Stomach (tissue), 4 donors: ENCODE measurements around the gene AQP4.

Source experiments
- CTCF ChIP-seq, 7 experiments: fragments of 450-650 bp in 4 of 7; fragments of 200-600 bp in 3 of 7; sonication (generic) in 3 of 7; IDR thresholded peaks; one replicate each; pipeline ENCODE4 v1.5.1; 2016 to 2019; ENCODE audit warnings: antibody characterized with exemption in 7 of 7, control low read depth in 2 of 7, mild to moderate bottlenecking in 1 of 7
- POLR2AphosphoS5 ChIP-seq, 3 donors: sonication (generic); formaldehyde crosslinking; IDR thresholded peaks; one replicate each; pipeline ENCODE4 v1.6.1; 2016; ENCODE audit warnings: antibody characterized with exemption in 3 of 3

- TF ChIP-seq CTCF (IDR thresholded peaks at IDR 0.05), result no peak
- no peak for TF ChIP-seq POLR2AphosphoS5 (IDR thresholded peaks at IDR 0.05)
Observed at GRCh38 chr18:26909599-26910290, 44.2 kb upstream of the AQP4 start.
